HG03095 (cell line): Measurements from ENCODE around the gene LEMD2.

ENCODE experiments used
- ATAC-seq: cut with Tn5 transposase; IDR thresholded peaks from one replicate; pipeline ENCODE4 v1.9.1; 2021; ENCODE audit warnings: moderate library complexity; ENCODE audit not compliant: unreplicated experiment

LEMD2 gene

GRCh38 chr6:33820243-33820642 lies 31.3 kb upstream of the LEMD2 start:
- ATAC-seq, result no peak

GRCh38 chr6:33819021-33819420 lies 30.1 kb upstream of the LEMD2 start:
- no peak for ATAC-seq

- no peak for ATAC-seq
Observed at GRCh38 chr6:33818293-33818692, 29.4 kb upstream of the LEMD2 start.

GRCh38 chr6:33817489-33817888 lies 28.6 kb upstream of the LEMD2 start:
- ATAC-seq, result no peak

GRCh38 chr6:33816911-33817310 lies 28.0 kb upstream of the LEMD2 start:
- no peak for ATAC-seq

GRCh38 chr6:33815854-33816253 lies 26.9 kb upstream of the LEMD2 start:
- no peak for ATAC-seq

GRCh38 chr6:33813990-33814985 lies 25.4 kb upstream of the LEMD2 start:
- no peak for ATAC-seq

GRCh38 chr6:33813246-33813904 lies 24.4 kb upstream of the LEMD2 start:
- ATAC-seq, result no peak

GRCh38 chr6:33812669-33813068 lies 23.7 kb upstream of the LEMD2 start:
- ATAC-seq, result no peak

GRCh38 chr6:33809594-33809993 lies 20.7 kb upstream of the LEMD2 start:
- no peak for ATAC-seq

GRCh38 chr6:33808641-33809180 lies 19.8 kb upstream of the LEMD2 start:
- ATAC-seq, result no peak

- ATAC-seq, result no peak
Observed at GRCh38 chr6:33807606-33808005, 18.7 kb upstream of the LEMD2 start.

- ATAC-seq, result no peak
Observed at GRCh38 chr6:33806841-33807240, 17.9 kb upstream of the LEMD2 start.

- no peak for ATAC-seq
Observed at GRCh38 chr6:33803571-33804053, 14.7 kb upstream of the LEMD2 start, which contains the start of gene MLN. Gene MLN, minus strand, starts transcription at chr6:33804003. Its CDS starts 2,840 bp downstream, at chr6:33801163.

GRCh38 chr6:33802186-33802958 lies 13.4 kb upstream of the LEMD2 start:
- no peak for ATAC-seq

- ATAC-seq, result no peak
Observed at GRCh38 chr6:33801611-33802010, 12.7 kb upstream of the LEMD2 start.

- ATAC-seq, result no peak
Observed at GRCh38 chr6:33800248-33800969, 11.5 kb upstream of the LEMD2 start.

GRCh38 chr6:33799454-33800113 lies 10.7 kb upstream of the LEMD2 start:
- no peak for ATAC-seq

GRCh38 chr6:33798343-33798848 lies 9.5 kb upstream of the LEMD2 start:
- ATAC-seq, result no peak
